Stimulated activated CD8-positive, alpha-beta memory T cell treated with anti-CD3 and anti-CD28 coated beads, Interleukin-2, amount 100 ng/mL, for 1 hour (primary cell): ENCODE data around the gene SCARF1.

Source experiments
- DNase-seq, 2 donors: peaks; one replicate each; pipeline ENCODE4 v3.0.0-alpha.2; 2020; ENCODE audit warnings: low read depth in 2 of 2

The SCARF1 gene

DNA sequence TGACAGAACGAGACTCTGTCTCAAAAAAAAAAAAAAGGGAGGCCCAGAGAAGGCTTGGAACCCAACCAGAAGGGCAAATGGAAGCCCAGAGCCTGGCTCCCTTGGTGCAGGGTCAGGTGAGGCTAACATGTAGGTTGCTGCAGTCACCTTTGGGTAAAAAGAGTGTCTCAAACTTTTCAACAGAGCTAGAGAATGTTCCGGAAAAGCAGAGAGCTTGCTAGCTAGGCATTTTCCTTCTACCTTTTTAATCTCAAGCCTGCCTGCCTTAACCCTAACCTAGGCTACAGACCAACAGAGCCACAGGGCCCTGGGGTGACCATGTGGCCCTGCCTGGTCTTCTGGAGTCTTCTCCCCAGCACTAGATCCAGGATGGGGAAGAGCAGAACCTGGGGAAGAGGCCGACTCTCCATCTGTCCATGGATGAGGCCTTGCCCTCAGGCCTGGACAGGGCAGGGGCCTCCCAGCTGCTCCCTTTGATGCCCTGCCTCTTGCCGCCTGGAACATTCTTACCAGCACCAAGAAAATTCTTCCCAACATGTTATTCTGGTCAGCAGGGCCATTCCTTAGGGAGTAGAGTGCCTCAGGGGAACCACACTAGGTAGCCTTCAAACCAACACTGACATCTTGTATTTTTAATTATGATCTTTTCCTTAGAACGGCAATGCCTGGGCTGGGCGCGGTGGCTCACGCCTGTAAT is 47.0 kb downstream of the SCARF1 start:
- DNase-seq, result no peak

GRCh38 chr17:1597861-1598342 is 47.6 kb downstream of the SCARF1 start:
- DNase-seq, result no peak

DNA sequence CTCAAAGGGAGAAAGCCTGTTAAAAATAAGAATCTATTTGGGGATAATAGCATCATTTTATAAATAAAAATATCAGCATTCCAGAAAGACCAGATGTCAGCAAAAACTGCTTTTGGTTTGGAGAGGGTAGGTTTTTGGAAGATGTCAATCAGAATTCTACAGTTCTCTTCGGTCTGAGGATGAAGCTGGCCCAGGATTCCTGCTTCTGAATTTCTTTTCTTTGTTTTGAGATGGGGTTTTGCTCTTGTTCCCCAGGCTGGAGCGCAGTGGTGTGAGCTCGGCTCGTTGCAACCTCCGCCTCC is 52.0 kb downstream of the SCARF1 start:
- DNase-seq, result no peak

- DNase-seq, result no peak
Measured at GRCh38 chr17:1592751-1593629, 52.5 kb downstream of the SCARF1 start.

- DNase-seq, result no peak
Measured at GRCh38 chr17:1591474-1592090, 54.0 kb downstream of the SCARF1 start.

DNA sequence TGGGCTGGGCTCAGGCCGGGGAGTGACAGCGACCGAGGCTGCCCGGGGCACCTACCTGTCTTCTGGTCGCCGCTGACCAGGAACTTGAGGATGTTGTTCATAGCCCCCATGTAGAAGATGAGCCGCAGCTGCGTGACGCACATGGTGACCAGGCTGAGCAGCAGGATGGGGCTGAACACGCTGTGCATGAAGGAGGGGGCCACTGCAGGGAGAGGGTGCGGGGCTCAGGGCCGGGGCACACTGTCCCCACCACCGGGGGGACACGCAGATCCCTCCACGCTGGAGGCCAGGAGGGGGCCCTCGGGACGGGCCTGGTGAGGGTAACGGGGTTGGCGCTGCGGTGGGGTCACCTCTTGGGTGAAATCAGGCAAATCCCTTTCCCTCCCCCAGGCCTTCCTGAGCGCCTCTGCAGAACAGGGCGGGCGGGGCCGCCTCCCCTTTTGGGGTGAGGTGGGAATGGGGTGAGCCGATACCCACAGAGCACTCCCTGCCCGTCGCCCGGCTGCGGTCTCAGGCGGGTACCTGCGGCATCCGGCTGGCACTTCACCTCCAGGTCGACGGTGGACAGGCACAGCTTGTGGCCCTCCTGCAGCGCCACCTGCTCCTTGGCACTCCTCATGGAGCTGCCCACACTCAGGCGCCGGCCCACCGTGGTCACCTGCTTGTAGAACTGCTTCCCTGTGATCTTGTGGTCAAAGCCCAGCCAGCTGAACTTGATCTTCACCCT is 54.6 kb downstream of the SCARF1 start:
- no peak for DNase-seq

DNA sequence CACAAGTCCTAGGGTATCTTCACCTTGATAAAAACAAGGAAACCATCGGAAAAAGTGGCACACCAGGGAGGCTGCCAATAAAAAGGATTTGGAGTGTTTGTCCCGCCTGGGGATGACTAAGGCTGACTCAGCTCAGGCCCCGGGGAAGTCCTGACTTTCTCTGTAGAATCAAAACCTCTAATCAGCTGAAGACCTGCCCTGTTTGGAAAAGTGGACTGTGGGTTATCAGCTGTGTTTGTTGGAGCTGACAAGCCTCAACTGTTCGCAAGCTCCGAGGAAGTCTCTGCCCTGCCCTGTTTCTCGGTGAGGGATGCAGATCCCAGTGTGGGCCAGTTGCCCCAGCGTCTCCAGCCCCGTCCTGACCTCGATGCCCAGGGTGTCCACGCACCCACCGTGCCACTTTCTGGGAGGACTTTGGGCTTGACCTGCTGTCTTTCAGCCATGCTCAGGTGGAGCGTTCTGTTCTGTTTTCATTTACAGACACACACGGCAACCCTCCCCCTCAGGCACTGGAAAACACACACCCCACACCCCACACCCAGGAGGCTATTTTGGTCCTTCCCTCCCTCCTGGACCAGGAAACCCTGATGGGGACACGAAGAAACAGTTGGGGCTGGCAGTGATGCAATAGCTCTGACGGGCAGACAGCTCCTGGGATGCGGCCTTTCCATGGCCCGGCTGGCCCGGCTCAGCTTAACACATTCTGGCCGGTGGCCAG is 55.3 kb downstream of the SCARF1 start:
- DNase-seq, result no peak

- DNase-seq, result no peak
Measured at GRCh38 chr17:1588821-1589585, 56.5 kb downstream of the SCARF1 start.

- DNase-seq, result no peak
Measured at GRCh38 chr17:1584167-1584566, 61.4 kb downstream of the SCARF1 start.
